GM12878 (cell line): ENCODE measurements around the gene LRSAM1. TPM values are rescaled to one million over a fixed set of nuclear protein-coding genes. Genes with fewer than 3 reads are reported as not detected.

Experiments
- ATAC-seq: fragments of 200-7000 bp; cut with Tn5 transposase; 3 replicates; pipeline ENCODE4 v1.9.1; 2020; ENCODE audit warnings: mild to moderate bottlenecking, moderate library complexity
- BruUV-seq: library from RNA; stranded (reverse); fragments of 400-500 nt; replicated peaks from 2 replicates; lab custom pipeline; 2021; lab: Mats Ljungman, UMichigan
- CTCF ChIA-PET: fragments of 300-600 bp; sonication (Branson Sonifier 250); formaldehyde crosslinking; extraction: SDS; loops from one replicate; lab custom pipeline; 2021; ENCODE audit warnings: inconsistent platforms; lab: Yijun Ruan, JAX
- POLR2A ChIA-PET: fragments of 350-600 bp; formaldehyde crosslinking; extraction: SDS; loops from one replicate; lab custom pipeline; 2021; ENCODE audit warnings: inconsistent platforms; lab: Charles Lee
- RAD21 ChIA-PET: fragments of 300-600 bp; sonication (Branson Sonifier 250); formaldehyde crosslinking; loops from one replicate; lab custom pipeline; 2023; ENCODE audit warnings: antibody characterized with exemption; ENCODE audit not compliant: unreplicated experiment; lab: Charles Lee
- SMC1A ChIA-PET: fragments of 300-600 bp; sonication (Branson Sonifier 250); formaldehyde crosslinking; loops from one replicate; lab custom pipeline; 2023; ENCODE audit not compliant: unreplicated experiment, uncharacterized antibody; lab: Charles Lee
- DNase-seq: peaks from one replicate; pipeline ENCODE4 v3.0.0-alpha.2; 2011; ENCODE audit warnings: low read depth, low spot score
- FAIRE-seq: peaks from 3 replicates; lab custom pipeline; 2011; peaks lifted over from hg19 to GRCh38; lab: Jason Lieb, UNC
- H2AFZ ChIP-seq: 2 replicates; pipeline ENCODE4 v1.6.0; 2011; ENCODE audit warnings: low read depth, low read length, control low read depth; ENCODE audit not compliant: control insufficient read depth
- H3K27ac ChIP-seq: 2 replicates; pipeline ENCODE4 v1.5.1; 2011; ENCODE audit warnings: control low read depth; ENCODE audit not compliant: control insufficient read depth, insufficient read depth
- H3K27me3 ChIP-seq, 2 experiments: replicated peaks in 1 of 2; 2 replicates each; pipeline versions ENCODE4 v1.6.0 to v1.6.1; 2011; ENCODE audit warnings: low read length in 1 of 2; ENCODE audit not compliant: control insufficient read depth in 2 of 2, insufficient read depth in 2 of 2
- H3K36me3 ChIP-seq, 2 experiments: 2 replicates each; pipeline ENCODE4 v1.5.1; 2011; ENCODE audit warnings: low read length in 1 of 2; ENCODE audit not compliant: control insufficient read depth in 2 of 2, insufficient read depth in 2 of 2
- H3K4me1 ChIP-seq: 2 replicates; pipeline ENCODE4 v1.6.1; 2011; ENCODE audit warnings: mild to moderate bottlenecking, low read length, moderate library complexity, mixed read lengths; ENCODE audit not compliant: control insufficient read depth, insufficient read depth
- H3K4me2 ChIP-seq: 2 replicates; pipeline ENCODE4 v1.6.0; 2011; ENCODE audit warnings: control low read depth; ENCODE audit not compliant: control insufficient read depth, insufficient read depth
- H3K4me3 ChIP-seq: fragments of 200-600 bp; sonication (generic); 2 replicates; pipeline ENCODE4 v1.5.1; 2016
- H3K79me2 ChIP-seq: 2 replicates; pipeline ENCODE4 v1.6.0; 2011; ENCODE audit warnings: low read length; ENCODE audit not compliant: control insufficient read depth, insufficient read depth
- H3K9ac ChIP-seq: 2 replicates; pipeline ENCODE4 v1.8.0; 2011; ENCODE audit warnings: low read length, control low read depth, mixed read lengths; ENCODE audit not compliant: control insufficient read depth, insufficient read depth
- H3K9me3 ChIP-seq: replicated peaks from 3 replicates; pipeline ENCODE4 v1.5.1; 2011; ENCODE audit warnings: mild to moderate bottlenecking, low read length; ENCODE audit not compliant: control insufficient read depth, insufficient read depth
- H4K20me1 ChIP-seq: 2 replicates; pipeline ENCODE4 v1.6.0; 2011; ENCODE audit not compliant: control insufficient read depth, insufficient read depth
- ATF7 ChIP-seq: fragments of 450-650 bp; IDR thresholded peaks from 2 replicates; pipeline ENCODE4 v1.6.1; 2016; ENCODE audit warnings: low read depth, mild to moderate bottlenecking
- CREM ChIP-seq: IDR thresholded peaks from 2 replicates; pipeline ENCODE4 v1.6.1; 2014; ENCODE audit warnings: antibody characterized with exemption, low read depth
- GATAD2B ChIP-seq: fragments of 450-650 bp; conservative IDR thresholded peaks from 2 replicates; pipeline ENCODE4 v1.6.1; 2017; ENCODE audit warnings: low read depth, mild to moderate bottlenecking, moderate library complexity
- IKZF2 ChIP-seq, 2 experiments: fragments of 450-650 bp; IDR thresholded peaks; 2 replicates each; pipeline ENCODE4 v1.6.1; 2017; ENCODE audit warnings: mild to moderate bottlenecking in 2 of 2, moderate library complexity in 2 of 2
- MEF2B ChIP-seq: fragments of 450-650 bp; IDR thresholded peaks from 2 replicates; pipeline ENCODE4 v1.6.1; 2018; ENCODE audit warnings: mild to moderate bottlenecking, moderate library complexity; ENCODE audit not compliant: partially characterized antibody, poor library complexity, severe bottlenecking
- POU2F2 ChIP-seq: IDR thresholded peaks from 3 replicates; pipeline ENCODE4 v1.6.1; 2011; ENCODE audit warnings: low read depth, mild to moderate bottlenecking, low read length, borderline replicate concordance
- SMARCA5 ChIP-seq: fragments of 450-650 bp; IDR thresholded peaks from 2 replicates; pipeline ENCODE4 v1.6.1; 2017; ENCODE audit warnings: mild to moderate bottlenecking
- WRNIP1 ChIP-seq: IDR thresholded peaks from 2 replicates; pipeline ENCODE4 v1.6.1; 2011; ENCODE audit warnings: low read depth, low read length, improper control_type of control experiment, borderline replicate concordance
- ZBTB4 ChIP-seq: fragments of 450-650 bp; formaldehyde crosslinking; IDR thresholded peaks from 2 replicates; pipeline ENCODE4 v1.4.0; 2022; ENCODE audit warnings: mild to moderate bottlenecking, moderate library complexity
- ZNF384 ChIP-seq: IDR thresholded peaks from 2 replicates; pipeline ENCODE4 v1.6.1; 2012; ENCODE audit warnings: low read depth, mild to moderate bottlenecking, low read length, improper control_type of control experiment, borderline replicate concordance
- ZNF622 ChIP-seq: fragments of 450-650 bp; IDR thresholded peaks from 2 replicates; pipeline ENCODE4 v1.6.1; 2017; ENCODE audit warnings: mild to moderate bottlenecking, inconsistent platforms
- WGBS: methylation state at CpG from one replicate; pipeline ENCODE4 v1.1.6; 2016; ENCODE audit warnings: low lambda C conversion rate; ENCODE audit not compliant: insufficient replicate concordance, insufficient coverage; ENCODE audit errors: missing lambda C conversion rate; 5-methylcytosine and 5-hydroxymethylcytosine counted together
- in situ Hi-C: fragments of 300-500 bp; cut with MboI; formaldehyde crosslinking; loops from 9 replicates; pipeline ENCODE4 v1.14.3; 2018; ENCODE audit warnings: mixed read lengths
- intact Hi-C: fragments of 100-400 bp; cut with micrococcal nuclease; formaldehyde crosslinking; loops from one replicate; pipeline ENCODE4 v1.14.2; 2022; ENCODE audit not compliant: unreplicated experiment
- polyA plus RNA-seq, 11 experiments: library from polyadenylated mRNA; depleted of rRNA in 4 of 11; unstranded in 6 of 11; stranded (reverse) in 5 of 11; fragments of >200 nt; fragmentation: Nextera tagmentation in 4 of 11; fragmentation: Illumina TruSeq in 1 of 11; extraction: Ambion mirVana in 4 of 11; extraction: Trizol in 1 of 11; gene quantifications; 1 replicate in 1 of 11; 2 replicates in 10 of 11; pipeline versions ENCODE4 v1.2.1 to v1.2.3, GENCODE V29; 2011 to 2016; ENCODE audit warnings: inconsistent platforms in 2 of 11, missing spikeins in 2 of 11, low read depth in 1 of 11
- total RNA-seq, 4 experiments: library from RNA; depleted of rRNA in 3 of 4; stranded (reverse); fragments of >200 nt in 3 of 4; fragmentation: Illumina TruSeq in 1 of 4; extraction: Trizol in 1 of 4; gene quantifications; 2 replicates each; pipeline versions ENCODE4 v1.2.1 to v1.2.3, GENCODE V29; 2013 to 2021
- TF ChIP-seq, protein P1 (sequence below): IDR thresholded peaks from 2 replicates; pipeline ENCODE4 v1.6.1; 2012; ENCODE audit warnings: improper control_type of control experiment, low read depth, low read length; ENCODE audit not compliant: insufficient replicate concordance
- TF ChIP-seq, protein P2 (sequence below): fragments of 450-650 bp; IDR thresholded peaks from 2 replicates; pipeline ENCODE4 v1.6.1; 2017; ENCODE audit warnings: low read depth, mild to moderate bottlenecking, moderate library complexity

LRSAM1 gene
- total and polyA plus RNA-seq, 10 of the 15 experiments (the other 5 are each of a cell fraction or from before 2014, with no cell fraction given) = 0.14 to 23.4 (median 11.7) TPM

GRCh38 chr9:127501821-127502343 lies 50.6 kb downstream of the LRSAM1 start:
- ATAC-seq = no peak
- in situ Hi-C loops = loop anchor here (5.0 kb wide), 3 partner anchors 85 to 425 kb away; no protein-coding TSS in a partner anchor
- no peaks in the 10 kb centered on the region for H4K20me1 ChIP-seq
- H3K9ac ChIP-seq = no peak overlapping the region
- H3K27ac ChIP-seq = no peak overlapping the region
- FAIRE-seq = no peak
- H3K36me3 ChIP-seq = peaks cover 0 to 3% of the 10 kb centered on the region in 2 experiments; a peak in 2 of 4 replicates
- POLR2A ChIA-PET = interaction anchor here (0.6 kb wide), 1 partner anchor 26 kb away, joined by 3 read pairs; no protein-coding TSS in a partner anchor
- BruUV-seq = no TSS peak
- WGBS = 98% methylated on average over 12 of the region's 12 CpGs
- H3K79me2 ChIP-seq = no peaks in the 10 kb centered on the region
- SMC1A ChIA-PET = no interaction called here
- H3K4me3 ChIP-seq = no peak overlapping the region
- RAD21 ChIA-PET = no interaction called here
- CTCF ChIA-PET = interaction anchor here (1.0 kb wide), 1 partner anchor 86 kb away, joined by 3 read pairs; no protein-coding TSS in a partner anchor
- no peaks in the 10 kb centered on the region for H3K4me1 ChIP-seq
- no peaks in the 10 kb centered on the region for H3K27me3 ChIP-seq
- no peak overlapping the region for H2AFZ ChIP-seq
- TF ChIP-seq ZNF622 (no peak), ZBTB4 (CRISPR knock-in tag) (no peak), IKZF2 (IDR thresholded peaks at IDR 0.05) (no peak), ATF7 (no peak), CREM (no peak), WRNIP1 (no peak), ZNF384 (no peak), GATAD2B (no peak), POU2F2 (no peak), SMARCA5 (no peak), MEF2B (no peak)
- TF ChIP-seq, protein P1, sequence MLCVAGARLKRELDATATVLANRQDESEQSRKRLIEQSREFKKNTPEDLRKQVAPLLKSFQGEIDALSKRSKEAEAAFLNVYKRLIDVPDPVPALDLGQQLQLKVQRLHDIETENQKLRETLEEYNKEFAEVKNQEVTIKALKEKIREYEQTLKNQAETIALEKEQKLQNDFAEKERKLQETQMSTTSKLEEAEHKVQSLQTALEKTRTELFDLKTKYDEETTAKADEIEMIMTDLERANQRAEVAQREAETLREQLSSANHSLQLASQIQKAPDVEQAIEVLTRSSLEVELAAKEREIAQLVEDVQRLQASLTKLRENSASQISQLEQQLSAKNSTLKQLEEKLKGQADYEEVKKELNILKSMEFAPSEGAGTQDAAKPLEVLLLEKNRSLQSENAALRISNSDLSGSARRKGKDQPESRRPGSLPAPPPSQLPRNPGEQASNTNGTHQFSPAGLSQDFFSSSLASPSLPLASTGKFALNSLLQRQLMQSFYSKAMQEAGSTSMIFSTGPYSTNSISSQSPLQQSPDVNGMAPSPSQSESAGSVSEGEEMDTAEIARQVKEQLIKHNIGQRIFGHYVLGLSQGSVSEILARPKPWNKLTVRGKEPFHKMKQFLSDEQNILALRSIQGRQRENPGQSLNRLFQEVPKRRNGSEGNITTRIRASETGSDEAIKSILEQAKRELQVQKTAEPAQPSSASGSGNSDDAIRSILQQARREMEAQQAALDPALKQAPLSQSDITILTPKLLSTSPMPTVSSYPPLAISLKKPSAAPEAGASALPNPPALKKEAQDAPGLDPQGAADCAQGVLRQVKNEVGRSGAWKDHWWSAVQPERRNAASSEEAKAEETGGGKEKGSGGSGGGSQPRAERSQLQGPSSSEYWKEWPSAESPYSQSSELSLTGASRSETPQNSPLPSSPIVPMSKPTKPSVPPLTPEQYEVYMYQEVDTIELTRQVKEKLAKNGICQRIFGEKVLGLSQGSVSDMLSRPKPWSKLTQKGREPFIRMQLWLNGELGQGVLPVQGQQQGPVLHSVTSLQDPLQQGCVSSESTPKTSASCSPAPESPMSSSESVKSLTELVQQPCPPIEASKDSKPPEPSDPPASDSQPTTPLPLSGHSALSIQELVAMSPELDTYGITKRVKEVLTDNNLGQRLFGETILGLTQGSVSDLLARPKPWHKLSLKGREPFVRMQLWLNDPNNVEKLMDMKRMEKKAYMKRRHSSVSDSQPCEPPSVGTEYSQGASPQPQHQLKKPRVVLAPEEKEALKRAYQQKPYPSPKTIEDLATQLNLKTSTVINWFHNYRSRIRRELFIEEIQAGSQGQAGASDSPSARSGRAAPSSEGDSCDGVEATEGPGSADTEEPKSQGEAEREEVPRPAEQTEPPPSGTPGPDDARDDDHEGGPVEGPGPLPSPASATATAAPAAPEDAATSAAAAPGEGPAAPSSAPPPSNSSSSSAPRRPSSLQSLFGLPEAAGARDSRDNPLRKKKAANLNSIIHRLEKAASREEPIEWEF = no peak
- TF ChIP-seq, protein P2, sequence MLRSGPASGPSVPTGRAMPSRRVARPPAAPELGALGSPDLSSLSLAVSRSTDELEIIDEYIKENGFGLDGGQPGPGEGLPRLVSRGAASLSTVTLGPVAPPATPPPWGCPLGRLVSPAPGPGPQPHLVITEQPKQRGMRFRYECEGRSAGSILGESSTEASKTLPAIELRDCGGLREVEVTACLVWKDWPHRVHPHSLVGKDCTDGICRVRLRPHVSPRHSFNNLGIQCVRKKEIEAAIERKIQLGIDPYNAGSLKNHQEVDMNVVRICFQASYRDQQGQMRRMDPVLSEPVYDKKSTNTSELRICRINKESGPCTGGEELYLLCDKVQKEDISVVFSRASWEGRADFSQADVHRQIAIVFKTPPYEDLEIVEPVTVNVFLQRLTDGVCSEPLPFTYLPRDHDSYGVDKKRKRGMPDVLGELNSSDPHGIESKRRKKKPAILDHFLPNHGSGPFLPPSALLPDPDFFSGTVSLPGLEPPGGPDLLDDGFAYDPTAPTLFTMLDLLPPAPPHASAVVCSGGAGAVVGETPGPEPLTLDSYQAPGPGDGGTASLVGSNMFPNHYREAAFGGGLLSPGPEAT = no peak
- DNase-seq = no peak
- intact Hi-C loops = no loop called here
- H3K4me2 ChIP-seq = no peak overlapping the region
- H3K9me3 ChIP-seq = no peaks in the 10 kb centered on the region
